HUDEP-2 (cell line): ENCODE measurements around the gene PMFBP1.

Source experiments
- DNase-seq, 76 experiments: peaks; one replicate each; lab custom pipeline; 2025; ENCODE audit not compliant: unreplicated experiment in 76 of 76; lab: John Stamatoyannopoulos, UW

PMFBP1 gene

DNA sequence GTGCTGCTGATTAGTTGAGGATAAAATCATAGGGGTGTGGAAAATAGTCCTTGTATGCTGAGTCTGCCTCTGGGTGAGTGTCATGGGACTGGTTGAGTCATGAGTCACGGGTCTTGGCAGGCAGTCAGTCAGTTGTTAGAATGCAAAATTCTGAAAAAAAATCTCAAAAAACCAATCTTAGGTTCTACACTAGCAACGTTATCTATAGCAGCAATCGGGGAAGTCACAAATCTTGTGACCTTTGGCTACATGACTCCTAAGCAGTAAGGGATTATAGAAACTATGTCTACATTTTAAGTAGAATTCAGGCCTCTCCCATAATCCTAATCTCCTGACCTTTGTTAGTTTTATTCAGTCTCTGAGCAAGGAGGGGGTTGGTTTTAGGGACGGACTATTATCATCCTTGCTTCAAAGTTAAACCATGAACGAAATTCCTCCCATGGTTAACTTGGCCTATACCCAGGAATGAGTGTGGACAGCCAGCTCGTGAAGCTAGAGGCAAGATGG, 18.0 kb upstream of the PMFBP1 start:
- DNase-seq: peak in 16 of 76 experiments; percentile 2 to 56 (median 24)

DNA sequence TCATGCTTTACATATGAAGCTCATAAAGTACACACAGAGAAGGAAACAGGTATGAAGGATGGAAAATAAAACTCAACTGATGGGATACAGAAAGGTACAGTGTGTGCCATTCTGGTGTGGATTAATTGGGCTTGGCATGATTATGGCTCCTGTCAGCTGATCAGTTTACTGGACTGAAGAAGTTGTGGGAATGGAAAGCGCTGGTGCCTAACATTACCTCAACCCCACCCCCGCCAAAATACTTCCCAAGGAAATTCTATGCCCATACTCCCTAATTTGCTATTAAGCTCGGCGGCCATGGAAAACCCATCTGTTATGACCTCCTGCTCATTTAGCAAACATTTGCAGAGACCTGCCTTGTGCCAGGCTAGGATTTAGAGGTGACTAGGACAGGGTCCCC, 16.6 kb upstream of the PMFBP1 start:
- DNase-seq: no peak

DNA sequence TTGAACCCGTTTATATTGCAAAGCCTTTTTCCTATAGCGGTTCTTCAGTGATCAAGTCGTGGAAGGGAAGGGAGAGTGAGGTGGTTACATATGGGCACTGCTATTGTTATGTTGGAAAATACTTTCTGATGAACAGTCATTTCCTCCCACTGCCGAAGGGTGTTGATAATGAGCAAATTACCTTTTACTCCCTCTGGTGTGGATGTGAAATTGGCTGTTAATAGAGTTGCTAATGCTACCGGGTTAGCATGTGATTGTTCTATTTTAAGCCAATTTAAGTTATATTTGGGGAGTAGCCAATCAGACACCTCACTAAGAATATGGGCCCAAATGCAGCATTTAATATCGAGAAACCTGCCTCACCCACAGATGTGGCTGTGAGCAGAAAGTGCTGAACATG, 15.6 kb upstream of the PMFBP1 start:
- no peak for DNase-seq

DNA sequence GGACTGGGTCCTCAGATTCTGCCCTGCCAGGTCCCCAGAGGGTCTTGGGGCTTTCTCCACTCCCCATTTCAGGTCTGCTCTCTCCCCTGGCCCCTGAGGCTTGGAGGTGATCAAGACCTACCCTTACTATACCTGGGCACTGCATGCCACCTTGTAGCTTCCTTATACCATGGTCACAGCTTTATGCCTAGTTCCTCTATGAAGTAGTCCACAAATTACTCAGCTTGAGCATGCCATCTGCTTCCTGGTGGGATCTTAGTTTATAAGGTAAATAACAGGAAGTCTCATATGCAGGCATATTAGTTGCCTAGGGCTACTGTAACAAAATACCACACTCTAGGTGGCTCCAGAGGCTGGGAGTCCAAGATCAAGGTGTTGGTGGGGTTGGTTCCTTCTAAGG, 11.0 kb upstream of the PMFBP1 start:
- no peak for DNase-seq

DNA sequence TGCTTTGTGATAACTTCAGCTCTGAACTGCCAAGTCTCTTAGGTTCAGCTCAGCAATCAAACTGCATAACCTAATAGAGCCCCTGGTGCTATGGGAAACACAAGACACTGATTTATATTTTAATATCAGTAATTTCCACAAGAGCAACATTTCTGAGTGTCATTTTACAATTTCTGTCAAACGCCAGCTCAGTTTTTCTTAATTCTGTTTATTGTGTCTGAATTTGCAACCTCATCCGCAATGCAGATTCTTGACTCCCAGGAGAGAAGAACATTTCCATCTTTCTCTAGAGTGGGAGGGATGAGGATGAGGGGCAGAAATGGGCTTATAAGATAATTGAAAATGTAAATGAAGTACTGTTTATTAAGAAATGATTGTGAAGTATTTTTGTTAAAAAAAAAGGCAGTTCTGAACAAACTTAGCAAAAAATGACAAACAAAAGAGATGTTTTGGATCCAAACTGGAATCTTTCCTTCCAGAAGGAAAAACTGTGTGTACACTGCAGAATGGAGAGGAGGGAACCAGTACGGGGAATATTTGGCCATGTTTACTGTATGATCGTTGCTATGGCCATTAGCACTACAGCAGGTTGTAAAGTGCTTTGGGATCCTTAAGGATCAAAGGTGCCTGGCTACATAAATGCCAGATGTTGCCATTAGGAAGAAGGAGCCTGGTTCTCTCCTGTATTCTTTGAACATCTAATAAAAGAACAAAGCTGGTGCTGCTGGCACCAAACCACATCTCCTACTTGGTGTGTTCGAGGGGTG, 7.4 kb upstream of the PMFBP1 start:
- no peak for DNase-seq

DNA sequence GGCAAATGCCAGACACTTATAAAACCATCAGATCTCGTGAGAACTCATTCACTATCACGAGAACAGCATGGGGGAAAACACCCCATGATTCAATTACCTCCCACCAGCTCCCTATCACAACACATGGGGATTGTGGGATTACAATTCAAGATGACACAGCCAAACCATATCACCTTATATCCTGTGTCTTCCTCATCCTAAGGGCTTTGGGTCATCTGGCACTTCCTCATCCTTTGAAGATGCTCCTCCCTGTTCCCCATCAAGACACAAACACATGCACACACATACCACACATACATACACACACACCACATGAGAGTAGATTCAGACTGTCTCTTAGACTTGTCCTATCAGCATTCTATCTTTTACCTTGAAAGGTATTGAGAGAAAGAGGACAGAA, 2.8 kb upstream of the PMFBP1 start:
- no peak for DNase-seq

DNA sequence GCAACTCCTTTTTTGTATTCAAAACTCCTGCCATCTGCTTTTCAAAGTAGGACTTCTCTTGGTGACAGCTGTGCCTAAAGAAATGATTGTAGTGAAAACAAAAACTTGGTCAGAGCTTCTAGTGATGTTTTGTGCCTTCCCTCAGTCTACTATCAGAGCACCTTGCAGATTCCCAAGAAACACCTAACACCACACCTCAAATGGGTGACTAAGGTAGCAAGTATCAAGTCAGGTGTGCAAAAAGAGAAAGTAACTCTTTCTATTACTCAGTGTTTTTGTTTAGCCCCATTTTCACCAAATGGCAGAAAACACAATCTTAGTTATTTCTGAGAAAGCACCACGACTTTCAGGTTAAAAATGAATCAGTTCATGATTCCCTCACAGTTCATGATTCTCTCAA, 2.0 kb upstream of the PMFBP1 start:
- DNase-seq: no peak

DNA sequence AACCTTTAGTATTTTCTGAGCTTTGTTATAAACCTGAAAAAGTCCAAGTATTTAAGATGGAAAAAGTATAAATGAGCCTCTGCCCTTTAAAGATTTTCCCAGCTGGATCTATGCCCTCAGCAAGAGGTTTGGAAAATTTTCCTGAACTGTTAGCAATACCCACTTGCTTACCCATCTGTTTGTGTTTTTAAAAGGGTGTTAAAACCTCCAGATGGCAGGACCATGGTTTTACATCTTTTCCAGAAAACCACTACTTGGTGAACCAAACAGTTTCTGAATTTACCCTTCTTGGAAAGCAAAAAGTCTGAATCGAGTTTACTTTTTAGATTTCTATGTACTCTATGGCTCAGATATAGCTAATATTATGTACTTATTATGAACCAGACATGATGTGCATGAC, 719 bp downstream of the PMFBP1 start:
- DNase-seq: no peak

DNA sequence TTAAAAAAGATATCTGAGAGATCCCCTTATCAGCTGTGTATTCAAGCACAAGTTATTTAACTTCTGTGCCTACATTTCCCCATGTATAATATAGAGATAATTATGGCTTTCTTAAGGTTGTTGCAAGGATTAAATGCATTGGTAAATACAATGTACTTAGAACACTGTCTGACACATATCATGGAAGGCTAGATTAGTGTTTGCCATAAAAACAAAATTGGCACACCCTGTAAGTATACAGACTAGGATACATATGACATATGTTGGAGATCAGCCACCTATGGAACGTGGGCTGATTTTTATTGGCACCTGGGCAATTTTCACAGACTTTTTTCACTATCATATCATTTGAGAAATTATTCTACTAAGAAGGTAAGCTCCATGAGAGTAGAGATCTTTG, 2.2 kb downstream of the PMFBP1 start:
- no peak for DNase-seq

DNA sequence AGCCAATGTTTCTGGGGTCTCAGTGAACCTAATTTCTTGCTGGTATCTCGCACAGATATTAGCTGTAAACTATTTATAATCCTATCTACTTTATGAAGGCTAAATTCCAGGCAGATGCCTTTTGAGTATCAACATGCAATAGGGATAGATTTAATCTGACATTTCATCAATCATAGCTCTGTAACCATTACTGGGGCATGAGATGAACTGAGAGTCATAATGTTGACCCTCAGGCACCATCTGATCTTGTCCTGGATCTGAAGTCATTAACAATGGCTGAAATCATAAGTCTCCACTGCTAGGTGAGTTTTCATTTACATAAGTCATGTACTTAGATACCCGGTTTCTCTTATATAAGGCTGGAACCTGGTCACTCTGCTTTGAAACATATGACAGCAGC, 3.6 kb downstream of the PMFBP1 start:
- DNase-seq: no peak

DNA sequence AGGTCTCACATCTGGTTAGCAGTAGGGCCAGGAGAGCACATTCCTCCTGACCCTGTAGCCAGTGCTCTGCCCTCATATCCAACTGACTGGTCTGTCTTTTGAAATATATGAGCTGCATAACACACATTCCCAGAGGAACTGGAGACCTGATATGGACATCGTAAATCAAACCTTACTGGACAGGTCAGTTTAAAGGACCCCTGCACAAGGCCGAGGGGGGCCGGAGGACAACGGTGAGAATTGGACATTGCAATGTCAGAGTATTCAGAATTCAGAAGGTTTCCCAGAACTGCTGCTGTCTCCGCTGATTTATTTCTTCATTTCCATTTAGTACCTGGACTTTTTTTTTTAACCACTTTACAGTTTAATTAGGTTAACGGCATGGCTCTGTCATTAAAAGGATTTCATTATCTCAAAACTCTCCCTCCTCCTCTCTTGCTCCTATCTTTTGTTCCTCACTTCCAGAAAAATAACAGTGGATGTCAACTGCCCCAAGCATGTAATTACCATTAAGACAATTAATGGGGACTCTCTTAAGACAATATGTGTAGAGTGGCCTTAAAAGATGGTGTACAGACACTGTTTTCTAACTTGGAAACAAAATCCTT, 4.9 kb downstream of the PMFBP1 start:
- DNase-seq: no peak

DNA sequence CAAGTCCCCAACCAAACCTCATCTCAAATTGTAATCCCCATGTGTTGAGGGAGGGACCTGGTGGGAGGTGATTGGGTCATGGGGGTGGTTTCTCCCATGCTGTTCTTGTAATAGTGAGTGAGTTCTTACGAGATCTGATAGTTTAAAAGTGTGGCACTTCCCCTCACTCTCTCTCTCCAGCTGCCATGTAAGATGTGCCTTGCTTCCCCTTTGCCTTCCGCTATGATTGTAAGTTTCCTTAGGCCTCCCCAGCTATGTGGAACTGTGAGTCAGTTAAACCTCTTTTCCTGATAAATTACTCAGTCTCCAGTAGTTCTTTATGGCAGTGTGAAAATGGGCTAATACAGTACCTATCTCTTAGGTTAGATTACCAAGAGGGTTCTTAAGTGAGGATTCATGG, 5.8 kb downstream of the PMFBP1 start:
- no peak for DNase-seq

DNA sequence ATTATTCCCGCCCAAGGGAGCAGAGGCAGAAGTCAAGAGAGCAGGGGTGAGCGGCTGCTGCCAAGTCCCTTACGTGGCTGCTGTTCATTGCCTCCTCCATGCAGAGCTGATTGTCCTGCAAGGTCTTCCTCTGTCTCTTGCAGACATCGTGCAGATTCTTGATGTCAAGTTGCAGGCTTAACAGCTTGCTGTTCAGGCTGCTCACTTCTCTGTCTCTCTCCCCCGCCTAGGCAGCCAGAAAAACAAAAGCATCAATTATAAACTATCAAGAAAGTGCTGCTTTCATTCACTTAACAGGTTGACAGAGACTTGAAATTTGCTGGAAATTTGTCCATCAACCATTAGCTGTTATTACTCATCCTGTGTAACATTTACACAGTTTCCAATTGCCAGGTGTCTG, 7.3 kb downstream of the PMFBP1 start:
- DNase-seq: no peak

DNA sequence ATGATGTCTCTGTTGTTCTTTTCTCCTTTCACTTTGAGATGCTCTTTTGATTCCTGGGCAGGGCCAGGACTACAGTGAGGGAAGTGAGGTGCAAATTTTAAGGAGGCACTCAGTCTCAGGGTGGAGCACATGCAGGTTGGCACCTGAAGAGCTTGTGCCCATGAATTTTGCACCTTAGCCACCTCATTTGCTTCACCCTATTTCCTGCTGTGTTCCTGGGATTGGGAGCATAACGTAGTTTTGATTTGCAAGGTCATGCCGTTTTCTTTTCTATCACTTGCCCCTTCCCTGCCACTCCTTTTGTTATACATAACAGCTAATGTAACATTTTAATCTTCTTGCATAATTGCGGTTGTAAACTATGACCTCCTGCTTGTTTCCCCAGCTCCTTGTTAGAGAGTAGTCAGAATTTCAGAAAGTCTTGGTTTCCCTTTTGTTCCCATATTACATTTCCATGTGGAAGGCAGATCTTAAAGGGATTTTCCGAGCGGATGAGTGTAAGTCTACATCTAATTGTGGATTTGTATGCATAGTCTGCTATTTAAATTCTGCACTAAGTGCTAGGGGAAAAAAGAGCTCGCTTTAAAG, 9.8 kb downstream of the PMFBP1 start:
- DNase-seq: no peak

DNA sequence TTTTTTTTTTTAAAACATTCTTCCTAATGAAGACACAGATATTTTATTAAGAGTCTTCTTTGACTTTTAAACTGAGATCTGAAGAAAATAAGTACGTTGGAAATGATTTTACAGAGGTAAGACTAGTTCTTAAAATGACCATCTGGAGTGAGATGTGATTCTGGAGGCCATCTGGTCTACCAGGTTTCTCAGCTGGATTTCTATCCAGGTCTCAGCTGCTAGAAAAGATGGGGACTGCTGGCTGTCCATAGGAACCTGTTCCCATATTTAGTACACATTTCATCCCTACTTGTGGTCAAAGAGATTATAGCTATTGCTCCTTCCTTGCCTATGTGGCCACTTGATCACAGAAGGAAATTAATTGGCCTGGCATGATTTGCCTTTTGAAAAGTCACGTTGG, 12.2 kb downstream of the PMFBP1 start:
- DNase-seq: no peak

DNA sequence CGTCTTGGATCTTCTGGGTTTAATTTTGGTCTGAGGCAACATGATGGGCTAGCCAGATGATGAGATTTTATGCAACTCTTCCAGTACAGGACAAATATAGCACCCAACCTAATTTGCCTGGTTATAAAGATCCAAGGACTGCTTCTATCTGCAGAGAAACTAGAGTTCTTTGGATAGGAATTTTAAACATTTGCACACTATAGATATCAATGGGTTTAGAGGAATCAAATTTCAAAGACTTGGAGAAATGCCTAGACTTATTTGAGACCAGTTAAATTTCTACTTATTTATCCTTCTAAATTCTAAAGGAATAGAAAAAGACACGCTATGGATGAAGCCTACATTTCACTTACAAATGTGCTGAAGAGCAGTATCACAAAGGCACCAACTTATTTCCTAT, 12.6 kb downstream of the PMFBP1 start:
- DNase-seq: no peak

DNA sequence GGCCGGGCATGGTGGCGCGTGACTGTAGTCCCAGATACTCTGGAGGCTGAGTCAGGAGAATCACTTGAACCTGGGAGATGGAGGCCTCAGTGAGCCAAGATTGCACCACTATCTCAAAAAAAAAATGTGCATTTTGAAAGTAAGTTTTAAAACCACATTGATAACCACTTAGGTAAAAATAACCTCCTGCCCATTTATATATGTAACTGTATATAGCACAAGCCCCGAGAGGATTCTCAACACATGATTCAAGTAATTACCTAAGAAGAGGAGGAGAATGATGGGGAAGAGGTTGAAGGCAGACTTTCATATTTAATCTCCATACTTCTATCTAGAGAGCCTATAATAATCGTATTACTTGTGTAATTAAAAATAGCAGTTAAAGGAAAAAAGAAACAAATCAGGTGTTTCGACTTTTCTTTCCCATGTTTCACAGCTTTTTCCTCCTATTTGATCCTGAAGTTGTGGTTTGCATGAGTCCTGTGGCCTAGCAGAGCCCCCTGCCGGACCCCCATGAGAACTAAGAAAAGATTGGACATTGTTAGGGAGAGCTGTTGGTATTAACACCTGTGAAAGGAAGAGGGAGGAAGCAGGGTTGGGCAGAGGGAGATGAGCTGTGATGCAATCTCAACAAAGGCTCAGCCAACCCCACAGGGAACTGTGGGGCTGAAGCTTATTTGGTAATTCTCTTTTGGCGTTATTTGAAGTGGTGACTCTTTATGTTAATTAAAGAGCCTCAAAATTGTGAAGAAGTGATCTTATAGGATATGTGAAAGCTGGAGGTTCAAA, 22.1 kb downstream of the PMFBP1 start:
- DNase-seq: no peak

DNA sequence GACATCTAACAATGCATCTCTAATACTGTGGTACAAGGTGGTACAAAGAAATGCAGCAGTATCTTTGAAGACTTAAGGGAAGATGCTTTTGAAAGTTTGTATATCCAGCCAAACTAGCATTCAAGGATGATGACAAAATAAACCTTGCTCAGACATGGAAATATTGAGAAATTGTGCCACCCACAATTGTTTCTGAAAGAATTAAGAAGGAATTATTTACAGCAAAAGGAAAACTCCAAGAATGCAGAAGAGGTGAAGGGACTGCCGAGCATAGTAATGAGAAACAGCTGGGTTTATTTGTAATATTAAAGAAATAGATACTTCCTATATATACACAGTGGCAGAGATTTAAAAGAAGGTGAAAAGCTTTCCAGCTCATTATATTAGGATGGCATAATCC, 29.5 kb downstream of the PMFBP1 start:
- DNase-seq: no peak

DNA sequence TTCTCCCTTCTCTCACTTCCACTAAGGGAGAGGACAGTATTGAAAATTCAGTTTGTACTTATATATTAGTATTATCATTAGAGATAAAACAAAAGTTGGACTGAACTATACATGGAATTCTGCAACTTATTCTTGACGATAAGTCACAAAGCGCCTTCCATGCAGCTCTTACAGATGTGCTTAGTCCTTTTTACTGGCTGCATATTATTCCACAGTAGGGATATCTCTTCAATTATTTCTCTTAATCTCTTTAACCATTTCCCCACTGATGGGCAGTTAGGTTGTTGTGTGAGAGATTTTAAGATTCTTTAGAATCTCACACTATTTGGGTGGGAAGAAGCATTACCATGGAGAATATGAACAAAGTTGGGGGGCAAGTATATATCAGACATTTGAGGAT, 32.0 kb downstream of the PMFBP1 start:
- no peak for DNase-seq

DNA sequence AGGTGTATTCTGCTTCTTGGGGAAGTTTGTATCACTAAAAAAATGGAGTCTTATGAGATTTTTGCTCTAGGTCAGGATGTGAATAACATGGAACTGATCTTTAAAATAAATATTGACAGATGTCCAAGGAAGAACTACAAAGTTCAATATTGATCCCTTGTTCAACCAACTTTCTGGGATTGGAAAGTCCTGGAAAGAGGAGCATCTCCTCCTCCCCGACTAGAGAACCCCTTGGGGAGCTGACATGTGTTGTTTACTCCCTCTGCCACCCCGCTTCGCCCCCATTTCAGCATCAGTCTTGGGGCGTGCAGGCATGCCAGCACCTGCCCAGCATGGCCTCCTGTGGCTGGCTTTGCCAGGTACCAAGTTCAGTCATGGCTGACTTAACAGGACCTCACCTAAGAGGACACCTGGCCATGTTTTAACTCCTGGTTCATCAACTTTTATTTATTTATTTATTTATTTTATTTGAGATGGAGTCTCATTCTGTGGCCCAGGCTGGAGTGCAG, 33.8 kb downstream of the PMFBP1 start:
- no peak for DNase-seq

DNA sequence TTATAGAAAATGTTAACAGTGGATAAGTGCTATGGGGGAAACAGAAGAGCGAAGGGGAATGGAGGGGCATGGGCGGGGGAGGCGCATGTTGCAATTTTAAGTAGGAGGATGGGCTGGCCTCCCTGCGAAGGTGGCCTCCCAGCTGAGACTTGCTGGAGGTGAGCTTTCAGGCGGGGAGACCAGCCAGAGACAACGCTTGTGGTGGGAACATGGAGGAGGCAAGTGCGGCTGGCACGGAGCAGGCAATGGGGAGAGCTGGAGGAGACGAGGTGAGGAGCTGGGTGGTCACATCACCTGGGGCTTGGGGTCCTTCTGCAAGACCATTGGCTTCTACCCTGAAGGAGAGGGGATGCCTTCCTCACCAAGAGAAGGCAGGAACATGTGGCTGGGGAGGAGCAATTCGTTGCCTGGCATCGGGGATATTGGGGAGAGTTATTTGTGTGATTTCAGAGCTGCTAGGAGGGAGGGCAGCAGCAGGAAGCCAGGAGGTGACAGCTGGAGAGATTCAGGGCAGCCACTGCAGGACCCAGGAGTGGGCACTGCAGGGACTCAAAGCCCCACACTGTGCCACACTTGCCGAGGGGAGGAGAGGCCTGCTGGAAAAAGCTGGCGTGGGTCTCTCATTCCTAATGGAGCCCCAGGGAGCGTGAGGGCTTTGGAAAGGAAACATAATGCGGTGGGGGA, 34.4 kb downstream of the PMFBP1 start:
- DNase-seq: no peak
